Measurements from ENCODE around the gene SYN1.

- TF ChIP-seq, protein P1, sequence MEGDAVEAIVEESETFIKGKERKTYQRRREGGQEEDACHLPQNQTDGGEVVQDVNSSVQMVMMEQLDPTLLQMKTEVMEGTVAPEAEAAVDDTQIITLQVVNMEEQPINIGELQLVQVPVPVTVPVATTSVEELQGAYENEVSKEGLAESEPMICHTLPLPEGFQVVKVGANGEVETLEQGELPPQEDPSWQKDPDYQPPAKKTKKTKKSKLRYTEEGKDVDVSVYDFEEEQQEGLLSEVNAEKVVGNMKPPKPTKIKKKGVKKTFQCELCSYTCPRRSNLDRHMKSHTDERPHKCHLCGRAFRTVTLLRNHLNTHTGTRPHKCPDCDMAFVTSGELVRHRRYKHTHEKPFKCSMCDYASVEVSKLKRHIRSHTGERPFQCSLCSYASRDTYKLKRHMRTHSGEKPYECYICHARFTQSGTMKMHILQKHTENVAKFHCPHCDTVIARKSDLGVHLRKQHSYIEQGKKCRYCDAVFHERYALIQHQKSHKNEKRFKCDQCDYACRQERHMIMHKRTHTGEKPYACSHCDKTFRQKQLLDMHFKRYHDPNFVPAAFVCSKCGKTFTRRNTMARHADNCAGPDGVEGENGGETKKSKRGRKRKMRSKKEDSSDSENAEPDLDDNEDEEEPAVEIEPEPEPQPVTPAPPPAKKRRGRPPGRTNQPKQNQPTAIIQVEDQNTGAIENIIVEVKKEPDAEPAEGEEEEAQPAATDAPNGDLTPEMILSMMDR (IDR thresholded peaks at IDR 0.05) = no peak
- no peak for TF ChIP-seq RCOR1 (IDR thresholded peaks at IDR 0.05; ENCODE audit: low read depth, low read length)
- TF ChIP-seq ESRRA (IDR thresholded peaks at IDR 0.05; ENCODE audit: borderline replicate concordance, low read length) = no peak
- no peak for TF ChIP-seq CEBPB (IDR thresholded peaks at IDR 0.05)
- TF ChIP-seq RAD21 (conservative IDR thresholded peaks at IDR 0.05 in 1 of 2, IDR thresholded peaks at IDR 0.05 in 1 of 2) = no peak
- TF ChIP-seq POLR2A (IDR thresholded peaks at IDR 0.05; ENCODE audit: low read length) = no peak
Measured at GRCh38 chrX:47573341-47574075, 46.1 kb downstream of the SYN1 start.

All from A549 (cell line).